ENCODE data around the gene PHF10. TPM values are rescaled to one million over a fixed set of nuclear protein-coding genes. Genes with fewer than 3 reads are reported as not detected.

PHF10 gene
- total RNA-seq, 3 donors from 2014 or later, result 50.1 to 79.2 (median 61.6) TPM

DNA sequence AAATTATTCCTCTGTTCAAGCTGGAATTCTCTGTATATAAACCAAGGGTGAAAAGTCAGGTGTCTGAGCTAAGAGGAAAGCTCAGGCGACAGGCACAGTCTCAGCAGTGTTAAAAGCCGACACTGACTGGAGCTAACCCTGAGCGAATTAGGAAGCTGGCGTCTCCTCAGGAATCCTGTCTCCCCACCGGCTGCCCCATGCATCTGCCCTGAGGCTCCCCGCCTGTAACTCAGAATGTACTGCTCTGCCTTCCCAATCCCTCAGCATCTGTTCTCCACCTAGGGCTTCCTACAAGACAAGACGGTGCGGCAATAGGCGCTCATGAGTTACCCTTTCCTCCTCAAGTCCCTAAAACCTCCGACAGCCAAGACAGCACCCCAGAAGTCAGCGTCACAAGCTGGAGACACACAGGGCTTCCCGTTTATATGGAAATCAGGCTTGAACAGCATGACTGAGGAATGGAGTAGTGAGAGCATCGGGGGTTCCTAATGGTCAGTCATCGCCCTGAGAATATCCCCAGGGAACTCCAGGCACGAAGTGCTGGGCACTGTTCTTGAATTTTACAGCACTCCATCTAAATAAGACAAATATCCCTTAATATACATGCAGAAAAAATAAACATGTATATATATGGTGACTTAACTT is 56.0 kb downstream of the PHF10 start:
- intact Hi-C loops (cut with DNase I; ENCODE audit: low total_unique reads), result no loop called here
- Histone ChIP-seq H3K4me3 (no peak overlapping the region), H3K27me3 (no peaks in the 10 kb centered on the region), H3K4me1 (no peaks in the 10 kb centered on the region), H3K27ac (no peak overlapping the region), H3K9me3 (no peaks in the 10 kb centered on the region), H3K36me3 (no peaks in the 10 kb centered on the region)
- TF ChIP-seq CTCF (IDR thresholded peaks at IDR 0.05), result no peak
- no peak for DNase-seq (ENCODE audit: low spot score in 2 of 2)

- no peak for DNase-seq (ENCODE audit: low spot score in 2 of 2)
- no peak overlapping the region for H3K27ac ChIP-seq
- no peaks in the 10 kb centered on the region for H3K36me3 ChIP-seq
- H3K9me3 ChIP-seq, result no peaks in the 10 kb centered on the region
- intact Hi-C loops (cut with DNase I; ENCODE audit: low total_unique reads), result no loop called here
- TF ChIP-seq CTCF (IDR thresholded peaks at IDR 0.05), result no peak
- TF ChIP-seq POLR2A (IDR thresholded peaks at IDR 0.05), result no peak
- TF ChIP-seq POLR2AphosphoS5 (IDR thresholded peaks at IDR 0.05), result no peak
- no peak overlapping the region for H3K4me3 ChIP-seq
- no peaks in the 10 kb centered on the region for H3K27me3 ChIP-seq
- no peaks in the 10 kb centered on the region for H3K4me1 ChIP-seq
Measured at GRCh38 chr6:169667716-169668115, 56.6 kb downstream of the PHF10 start.

DNA sequence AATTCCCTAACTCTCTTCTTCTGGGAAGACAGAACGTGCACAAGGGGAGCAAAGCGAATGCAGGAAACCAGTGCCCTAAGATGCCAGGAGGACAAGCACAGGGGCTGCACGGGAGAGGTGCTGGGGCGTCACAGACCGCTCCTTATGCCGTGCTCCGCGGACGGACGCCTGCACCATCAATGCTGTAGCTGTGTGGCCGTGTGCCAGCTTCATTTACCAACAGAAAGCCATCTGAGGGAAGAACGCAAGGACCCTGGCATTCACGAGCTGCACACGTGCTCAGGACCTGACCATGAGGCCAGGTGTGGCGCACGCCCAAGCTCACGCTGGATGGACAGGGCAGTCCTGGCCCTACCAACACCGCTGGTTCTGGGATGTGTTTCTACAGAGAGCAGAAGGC is 57.9 kb downstream of the PHF10 start:
- no peaks in the 10 kb centered on the region for H3K27me3 ChIP-seq
- intact Hi-C loops (cut with DNase I; ENCODE audit: low total_unique reads), result no loop called here
- H3K9me3 ChIP-seq, result no peaks in the 10 kb centered on the region
- no peak for TF ChIP-seq POLR2AphosphoS5 (IDR thresholded peaks at IDR 0.05)
- no peak for TF ChIP-seq POLR2A (IDR thresholded peaks at IDR 0.05)
- no peak for TF ChIP-seq CTCF (IDR thresholded peaks at IDR 0.05)
- H3K4me3 ChIP-seq, result no peak overlapping the region
- no peaks in the 10 kb centered on the region for H3K4me1 ChIP-seq
- no peak for DNase-seq (ENCODE audit: low spot score in 2 of 2)
- H3K27ac ChIP-seq, result no peak overlapping the region
- H3K36me3 ChIP-seq, result no peaks in the 10 kb centered on the region

GRCh38 chr6:169665289-169665688 is 59.0 kb downstream of the PHF10 start:
- TF ChIP-seq POLR2A (IDR thresholded peaks at IDR 0.05), result no peak
- Histone ChIP-seq H3K27me3 (no peaks in the 10 kb centered on the region), H3K4me3 (no peak overlapping the region), H3K27ac (no peak overlapping the region), H3K9me3 (no peaks in the 10 kb centered on the region), H3K36me3 (no peaks in the 10 kb centered on the region), H3K4me1 (no peaks in the 10 kb centered on the region)
- DNase-seq (ENCODE audit: low spot score in 2 of 2), result no peak
- intact Hi-C loops (cut with DNase I; ENCODE audit: low total_unique reads), result no loop called here

DNA sequence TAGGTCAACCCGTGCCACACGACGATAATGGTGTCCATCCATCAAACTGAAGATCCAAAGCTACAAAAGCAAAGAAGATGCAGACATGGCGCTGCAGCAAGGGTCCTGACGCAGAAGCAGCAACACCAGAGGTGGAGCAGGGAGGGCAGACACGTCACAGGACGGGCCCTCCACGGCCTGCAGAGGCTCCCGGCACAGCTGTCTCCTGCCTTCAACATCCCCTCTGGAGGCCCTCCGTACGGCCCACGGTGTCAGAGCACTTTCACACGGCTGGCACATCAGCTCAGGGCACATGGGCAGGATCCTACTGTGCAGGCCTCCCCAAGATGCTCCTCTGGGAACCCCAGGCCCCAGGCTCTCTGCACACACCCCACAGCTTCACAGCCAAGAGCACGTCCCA is 60.1 kb downstream of the PHF10 start:
- TF ChIP-seq POLR2AphosphoS5 (IDR thresholded peaks at IDR 0.05), result no peak
- no peak for TF ChIP-seq POLR2A (IDR thresholded peaks at IDR 0.05)
- TF ChIP-seq CTCF (IDR thresholded peaks at IDR 0.05), result no peak
- no peak overlapping the region for H3K4me3 ChIP-seq
- no peak for DNase-seq (ENCODE audit: low spot score in 2 of 2)
- intact Hi-C loops (cut with DNase I; ENCODE audit: low total_unique reads), result no loop called here
- no peaks in the 10 kb centered on the region for H3K36me3 ChIP-seq
- H3K27ac ChIP-seq, result no peak overlapping the region
- no peaks in the 10 kb centered on the region for H3K9me3 ChIP-seq
- H3K27me3 ChIP-seq, result no peaks in the 10 kb centered on the region
- H3K4me1 ChIP-seq, result no peaks in the 10 kb centered on the region

GRCh38 chr6:169663468-169663867 is 60.8 kb downstream of the PHF10 start:
- no peaks in the 10 kb centered on the region for H3K27me3 ChIP-seq

More at GRCh38 chr6:169663468-169663867, 60.8 kb downstream of the PHF10 start:
- Histone ChIP-seq H3K9me3 (no peaks in the 10 kb centered on the region), H3K36me3 (no peaks in the 10 kb centered on the region), H3K4me3 (no peak overlapping the region), H3K27ac (no peak overlapping the region), H3K4me1 (no peaks in the 10 kb centered on the region)
- intact Hi-C loops (cut with DNase I; ENCODE audit: low total_unique reads), result no loop called here
- TF ChIP-seq CTCF (IDR thresholded peaks at IDR 0.05), result no peak
- DNase-seq (ENCODE audit: low spot score in 2 of 2), result no peak

Data from breast epithelium (tissue), 4 donors.